ENCODE results near the gene CDC20B. TPM values are rescaled to one million over a fixed set of nuclear protein-coding genes. Genes with fewer than 3 reads are reported as not detected.

Gene CDC20B
- polyA plus RNA-seq, 3 donors, result not detected

DNA sequence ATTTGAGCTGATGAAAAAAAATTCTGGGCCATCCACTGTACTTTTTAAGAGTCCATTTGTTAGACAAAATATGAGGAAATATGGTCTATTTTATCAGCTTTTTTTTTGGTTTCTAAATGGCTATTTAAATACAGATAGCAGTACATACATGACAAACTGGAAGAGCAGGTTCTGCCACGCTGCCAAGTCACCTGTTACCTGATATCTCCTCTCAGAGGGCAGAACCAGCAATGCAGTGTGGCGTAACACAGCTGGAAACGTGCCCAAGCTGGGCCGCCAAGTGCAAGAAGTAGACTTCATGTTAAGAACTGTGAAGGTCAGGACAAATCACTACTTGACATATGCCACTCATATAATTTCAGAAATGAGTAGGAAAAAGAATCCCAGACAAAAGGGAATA, 46.0 kb upstream of the CDC20B start:
- 92% methylated on average over 2 of the region's 4 CpGs for WGBS (ENCODE audit: insufficient coverage)
- Histone ChIP-seq H3K4me3 (replicated peaks in 1 of 3; ENCODE audit: low read depth in 2 of 3, low read length in 3 of 3) (no peak overlapping the region), H2AFZ (ENCODE audit: insufficient read depth, low read depth, low read length, poor library complexity, severe bottlenecking) (no peak overlapping the region), H3K27me3 (ENCODE audit: control insufficient read depth in 2 of 2, insufficient read depth in 2 of 2, low read length in 2 of 2) (peaks cover 56 to 85% of the 10 kb centered on the region in 2 donors), H3K36me3 (replicated peaks in 1 of 2; ENCODE audit: control insufficient read depth in 1 of 2, insufficient read depth in 2 of 2, low read length in 2 of 2) (no peaks in the 10 kb centered on the region), H4K20me1 (ENCODE audit: insufficient read depth, low read length) (no peaks in the 10 kb centered on the region), H3K27ac (ENCODE audit: low read depth in 1 of 2, low read length in 2 of 2) (no peak overlapping the region), H3K9ac (ENCODE audit: insufficient read depth, low read length, poor library complexity, severe bottlenecking) (no peak overlapping the region), H3K9me3 (replicated peaks in 1 of 2; ENCODE audit: control insufficient read depth in 1 of 2, insufficient read depth in 1 of 2, low read length in 2 of 2) (peaks cover 0 to 31% of the 10 kb centered on the region in 2 donors), H3K4me2 (replicated peaks; ENCODE audit: extremely low read depth, low read length, poor library complexity, severe bottlenecking) (no peak overlapping the region), H3K4me1 (ENCODE audit: control insufficient read depth in 1 of 2, insufficient read depth in 2 of 2, low read length in 2 of 2) (peaks cover 14 to 25% of the 10 kb centered on the region in 2 donors), H3K79me2 (ENCODE audit: insufficient read depth, low read length) (no peaks in the 10 kb centered on the region)
- Mint-ChIP-seq H3K9me3 (peaks cover 0 to 24% (median 10%) of the 10 kb centered on the region in 7 donors), H3K36me3 (peaks cover 2 to 6% of the 10 kb centered on the region in 2 donors), H3K27me3 (ENCODE audit: low read depth in 3 of 3) (peaks cover 71 to 87% (median 75%) of the 10 kb centered on the region in 3 donors), H3K4me1 (peaks cover 31% of the 10 kb centered on the region), H3K27ac (no peak overlapping the region), H3K4me3 (peak overlapping the region in 1 of 2 donors; percentile 63)
- no peak for TF ChIP-seq CTCF (IDR thresholded peaks at IDR 0.05)
- no peak for DNase-seq
- intact Hi-C loops (cut with micrococcal nuclease), result no loop called here

DNA sequence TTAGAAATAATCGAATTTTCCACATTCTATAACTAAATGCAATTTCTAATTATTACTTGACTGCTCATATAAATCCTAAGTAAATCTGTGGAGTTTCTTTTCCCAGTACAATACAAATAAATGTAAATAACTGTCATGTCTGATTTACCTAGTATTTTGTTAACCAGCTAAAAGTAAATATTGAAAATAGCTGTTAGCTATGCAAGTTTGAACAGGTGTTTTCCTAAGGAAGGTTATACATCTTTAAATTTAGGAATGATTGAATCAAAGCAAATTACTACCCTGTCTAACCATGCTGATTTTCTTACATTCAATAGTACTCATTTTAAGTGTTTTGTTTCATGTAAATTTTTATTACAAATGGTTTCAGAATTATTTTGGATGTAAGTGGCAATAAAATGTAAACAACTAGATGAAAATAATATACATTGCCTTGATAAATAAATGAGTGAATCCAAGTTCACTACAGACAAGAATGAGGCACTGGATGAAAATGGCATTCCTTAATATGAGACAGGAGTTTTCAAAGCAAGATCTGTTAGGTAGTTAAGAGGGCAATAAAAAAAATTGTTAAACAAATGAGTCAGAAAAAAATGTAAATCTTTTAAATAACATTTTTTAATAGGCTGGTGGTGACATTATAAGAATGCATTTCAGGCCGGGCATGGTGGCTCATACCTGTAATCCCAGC, 38.4 kb upstream of the CDC20B start:
- H3K27ac ChIP-seq (ENCODE audit: low read depth in 1 of 2, low read length in 2 of 2), result no peak overlapping the region
- H3K4me2 ChIP-seq (replicated peaks; ENCODE audit: extremely low read depth, low read length, poor library complexity, severe bottlenecking), result no peak overlapping the region
- no peak overlapping the region for H2AFZ ChIP-seq (ENCODE audit: insufficient read depth, low read depth, low read length, poor library complexity, severe bottlenecking)
- no peak overlapping the region for H3K4me3 ChIP-seq (replicated peaks in 1 of 3; ENCODE audit: low read depth in 2 of 3, low read length in 3 of 3)
- H3K4me1 Mint-ChIP-seq, result no peaks in the 10 kb centered on the region
- intact Hi-C loops (cut with micrococcal nuclease), result no loop called here
- H3K79me2 ChIP-seq (ENCODE audit: insufficient read depth, low read length), result no peaks in the 10 kb centered on the region
- peaks cover 0 to 2% (median 0%) of the 10 kb centered on the region in 7 donors for H3K9me3 Mint-ChIP-seq
- no peaks in the 10 kb centered on the region for H4K20me1 ChIP-seq (ENCODE audit: insufficient read depth, low read length)
- no peaks in the 10 kb centered on the region for H3K9me3 ChIP-seq (replicated peaks in 1 of 2; ENCODE audit: control insufficient read depth in 1 of 2, insufficient read depth in 1 of 2, low read length in 2 of 2)
- no peak overlapping the region for H3K4me3 Mint-ChIP-seq
- H3K27me3 Mint-ChIP-seq (ENCODE audit: low read depth in 3 of 3), result peaks cover 16 to 42% (median 16%) of the 10 kb centered on the region in 3 donors
- H3K27me3 ChIP-seq (ENCODE audit: control insufficient read depth in 2 of 2, insufficient read depth in 2 of 2, low read length in 2 of 2), result peaks cover 2 to 31% of the 10 kb centered on the region in 2 donors
- H3K27ac Mint-ChIP-seq, result no peak overlapping the region
- no peaks in the 10 kb centered on the region for H3K4me1 ChIP-seq (ENCODE audit: control insufficient read depth in 1 of 2, insufficient read depth in 2 of 2, low read length in 2 of 2)
- no peak for DNase-seq
- no peaks in the 10 kb centered on the region for H3K36me3 ChIP-seq (replicated peaks in 1 of 2; ENCODE audit: control insufficient read depth in 1 of 2, insufficient read depth in 2 of 2, low read length in 2 of 2)
- no CpG with 5 or more reads among the region's 2 CpGs for WGBS (ENCODE audit: insufficient coverage)
- TF ChIP-seq CTCF (IDR thresholded peaks at IDR 0.05), result no peak
- H3K9ac ChIP-seq (ENCODE audit: insufficient read depth, low read length, poor library complexity, severe bottlenecking), result no peak overlapping the region
- no peaks in the 10 kb centered on the region for H3K36me3 Mint-ChIP-seq
